H9 (cell line): ENCODE results near the gene SEL1L2. TPM values are rescaled to one million over a fixed set of nuclear protein-coding genes. Genes with fewer than 3 reads are reported as not detected.

Experiments used
- DNase-seq: peaks from one replicate; pipeline ENCODE4 v3.0.0-alpha.2; 2017
- H2AFZ ChIP-seq: one replicate; pipeline ENCODE4 v1.6.1; 2013; ENCODE audit warnings: mild to moderate bottlenecking, low read length, control low read depth, moderate library complexity
- H2AK5ac ChIP-seq: 2 replicates; pipeline ENCODE4 v1.6.1; 2013; ENCODE audit warnings: low read length, control low read depth, mixed read lengths; ENCODE audit not compliant: insufficient read length
- H2BK120ac ChIP-seq: one replicate; pipeline ENCODE4 v1.6.1; 2013; ENCODE audit warnings: low read depth, mild to moderate bottlenecking, low read length, control low read depth, inconsistent platforms; ENCODE audit not compliant: poor library complexity, severe bottlenecking
- H2BK12ac ChIP-seq: 2 replicates; pipeline ENCODE4 v1.6.1; 2013; ENCODE audit warnings: low read length, control low read depth, mixed read lengths, low read depth; ENCODE audit not compliant: insufficient read length
- H2BK15ac ChIP-seq: 2 replicates; pipeline ENCODE4 v1.6.1; 2013; ENCODE audit warnings: low read depth, low read length, control low read depth
- H2BK20ac ChIP-seq: one replicate; pipeline ENCODE4 v1.6.1; 2013; ENCODE audit warnings: low read depth, mild to moderate bottlenecking, low read length, control low read depth, inconsistent platforms; ENCODE audit not compliant: poor library complexity, severe bottlenecking
- H2BK5ac ChIP-seq: 2 replicates; pipeline ENCODE4 v1.6.1; 2013; ENCODE audit warnings: low read length, control low read depth, mixed read lengths; ENCODE audit not compliant: insufficient read length
- H3K14ac ChIP-seq: 2 replicates; pipeline ENCODE4 v1.6.1; 2013; ENCODE audit warnings: low read length, control low read depth; ENCODE audit not compliant: insufficient read depth
- H3K18ac ChIP-seq: 2 replicates; pipeline ENCODE4 v1.6.1; 2013; ENCODE audit warnings: low read depth, mild to moderate bottlenecking, mixed read lengths, low read length, control low read depth; ENCODE audit not compliant: insufficient read length
- H3K23ac ChIP-seq: 2 replicates; pipeline ENCODE4 v1.6.1; 2013; ENCODE audit warnings: low read length, control low read depth, mixed read lengths, low read depth; ENCODE audit not compliant: insufficient read length
- H3K23me2 ChIP-seq: 2 replicates; pipeline ENCODE4 v1.6.1; 2013; ENCODE audit warnings: low read depth, mild to moderate bottlenecking, mixed read lengths, low read length, control low read depth; ENCODE audit not compliant: insufficient read length, poor library complexity, severe bottlenecking
- H3K27ac ChIP-seq: 2 replicates; pipeline ENCODE4 v1.5.1; 2013; ENCODE audit warnings: low read length, control low read depth, mixed read lengths, low read depth; ENCODE audit not compliant: insufficient read length
- H3K27me3 ChIP-seq: 2 replicates; pipeline ENCODE4 v1.6.1; 2013; ENCODE audit warnings: low read length, control low read depth, inconsistent platforms; ENCODE audit not compliant: insufficient read depth
- H3K4ac ChIP-seq: 2 replicates; pipeline ENCODE4 v1.6.1; 2013; ENCODE audit warnings: low read depth, mild to moderate bottlenecking, control low read depth, inconsistent platforms, low read length, moderate library complexity
- H3K4me1 ChIP-seq: 2 replicates; pipeline ENCODE4 v1.6.1; 2013; ENCODE audit warnings: low read length, control low read depth, inconsistent platforms; ENCODE audit not compliant: insufficient read depth
- H3K4me2 ChIP-seq: 2 replicates; pipeline ENCODE4 v1.6.1; 2013; ENCODE audit warnings: low read length, control low read depth, mixed read lengths; ENCODE audit not compliant: insufficient read length, insufficient read depth
- H3K56ac ChIP-seq: 2 replicates; pipeline ENCODE4 v1.6.1; 2013; ENCODE audit warnings: low read depth, mild to moderate bottlenecking, mixed read lengths, low read length, control low read depth; ENCODE audit not compliant: insufficient read length
- H3K79me1 ChIP-seq: 2 replicates; pipeline ENCODE4 v1.6.1; 2013; ENCODE audit warnings: low read depth, mild to moderate bottlenecking, moderate library complexity, low read length, control low read depth, inconsistent platforms; ENCODE audit not compliant: insufficient read depth, poor library complexity, severe bottlenecking
- H3K79me2 ChIP-seq: 2 replicates; pipeline ENCODE4 v1.6.1; 2013; ENCODE audit warnings: low read length, control low read depth, inconsistent platforms; ENCODE audit not compliant: insufficient read depth
- H3K9ac ChIP-seq: 2 replicates; pipeline ENCODE4 v1.6.1; 2013; ENCODE audit warnings: low read length, control low read depth, mixed read lengths; ENCODE audit not compliant: insufficient read length; ENCODE audit errors: extremely low read depth
- H3K9me3 ChIP-seq: one replicate; pipeline ENCODE4 v1.6.1; 2013; ENCODE audit warnings: low read depth, low read length, inconsistent platforms; ENCODE audit not compliant: control insufficient read depth
- H3T11ph ChIP-seq: one replicate; pipeline ENCODE4 v1.6.1; 2013; ENCODE audit warnings: mild to moderate bottlenecking, low read length, control low read depth, inconsistent platforms
- H4K20me1 ChIP-seq: one replicate; pipeline ENCODE4 v1.6.1; 2013; ENCODE audit not compliant: control insufficient read depth, insufficient read length, insufficient read depth
- H4K5ac ChIP-seq: 2 replicates; pipeline ENCODE4 v1.6.1; 2013; ENCODE audit warnings: low read depth, mild to moderate bottlenecking, mixed read lengths, low read length, control low read depth; ENCODE audit not compliant: insufficient read length
- H4K8ac ChIP-seq: replicated peaks from 2 replicates; pipeline ENCODE4 v1.6.1; 2013; ENCODE audit warnings: low read length, control low read depth, mixed read lengths, low read depth; ENCODE audit not compliant: insufficient read length
- H4K91ac ChIP-seq: 2 replicates; pipeline ENCODE4 v1.6.1; 2013; ENCODE audit warnings: low read depth, mild to moderate bottlenecking, moderate library complexity, mixed read lengths, low read length, control low read depth; ENCODE audit not compliant: insufficient read length
- H3K27ac Mint-ChIP-seq, 3 experiments: 2 replicates in 2 of 3; 3 replicates in 1 of 3; pipeline ENCODE4 v1.8.0; 2020 to 2021; ENCODE audit warnings: mixed read lengths in 3 of 3, mild to moderate bottlenecking in 1 of 3, moderate library complexity in 1 of 3
- H3K27me3 Mint-ChIP-seq: 2 replicates; pipeline ENCODE4 v1.8.0; 2021; ENCODE audit warnings: low read depth, mild to moderate bottlenecking, moderate library complexity, mixed read lengths
- H3K36me3 Mint-ChIP-seq, 3 experiments: 2 replicates in 2 of 3; 3 replicates in 1 of 3; pipeline ENCODE4 v1.8.0; 2020 to 2021; ENCODE audit warnings: low read depth in 3 of 3, mixed read lengths in 3 of 3; ENCODE audit not compliant: insufficient read depth in 1 of 3
- H3K4me1 Mint-ChIP-seq, 2 experiments: 2 replicates each; pipeline ENCODE4 v1.8.0; 2020; ENCODE audit warnings: mixed read lengths in 2 of 2
- H3K4me3 Mint-ChIP-seq, 2 experiments: 2 replicates in 1 of 2; 3 replicates in 1 of 2; pipeline ENCODE4 v1.8.0; 2020 to 2021; ENCODE audit warnings: mild to moderate bottlenecking in 2 of 2, mixed read lengths in 2 of 2, moderate library complexity in 1 of 2
- H3K9me3 Mint-ChIP-seq, 2 experiments: 2 replicates in 1 of 2; 3 replicates in 1 of 2; pipeline ENCODE4 v1.8.0; 2020; ENCODE audit warnings: mild to moderate bottlenecking in 2 of 2, mixed read lengths in 2 of 2, moderate library complexity in 1 of 2
- CTCF ChIP-seq: fragments of 200-600 bp; sonication (generic); conservative IDR thresholded peaks from 3 replicates; pipeline ENCODE4 v1.8.0; 2021; ENCODE audit warnings: antibody characterized with exemption, mild to moderate bottlenecking
- WGBS: extraction: QIAGEN DNeasy Blood & Tissue Kit; methylation state at CpG from one replicate; pipeline ENCODE4 v1.1.7; 2013; ENCODE audit warnings: missing lambda C conversion rate, low lambda C conversion rate, mixed read lengths; ENCODE audit not compliant: insufficient read length; ENCODE audit errors: extremely low coverage; 5-methylcytosine and 5-hydroxymethylcytosine counted together
- total RNA-seq: library from RNA; stranded (reverse); gene quantifications from 2 replicates; pipeline ENCODE4 v1.2.1, GENCODE V29; 2021

The SEL1L2 gene
- total RNA-seq, 1 experiment from 2014 or later = not detected

GRCh38 chr20:13857304-13857703 is 133.1 kb downstream of the SEL1L2 start:
- H3K14ac ChIP-seq = no peak overlapping the region
- Mint-ChIP-seq H3K4me3 (no peak overlapping the region), H3K9me3 (no peaks in the 10 kb centered on the region), H3K36me3 (no peaks in the 10 kb centered on the region), H3K4me1 (peaks cover 8 to 9% of the 10 kb centered on the region in 2 experiments), H3K27me3 (no peaks in the 10 kb centered on the region), H3K27ac (no peak overlapping the region)
- no peak overlapping the region for H3K9ac ChIP-seq
- H4K5ac ChIP-seq = no peak overlapping the region
- H3K79me2 ChIP-seq = no peaks in the 10 kb centered on the region
- no peaks in the 10 kb centered on the region for H3K4me1 ChIP-seq
- H3K4me2 ChIP-seq = no peak overlapping the region
- no peak overlapping the region for H2BK5ac ChIP-seq
- no peak overlapping the region for H3T11ph ChIP-seq
- WGBS = no CpG with 5 or more reads among the region's 3 CpGs
- no peaks in the 10 kb centered on the region for H3K79me1 ChIP-seq
- no peak overlapping the region for H2BK15ac ChIP-seq
- no peak overlapping the region for H2AK5ac ChIP-seq
- no peak overlapping the region for H2BK12ac ChIP-seq
- no peaks in the 10 kb centered on the region for H3K9me3 ChIP-seq
- H3K18ac ChIP-seq = no peak overlapping the region
- no peak overlapping the region for H4K91ac ChIP-seq
- no peak overlapping the region for H4K8ac ChIP-seq
- no peak overlapping the region for H3K56ac ChIP-seq
- H2BK120ac ChIP-seq = no peak overlapping the region
- H3K23ac ChIP-seq = no peak overlapping the region
- no peak overlapping the region for H2BK20ac ChIP-seq
- H3K27me3 ChIP-seq = no peaks in the 10 kb centered on the region
- no peak overlapping the region for H2AFZ ChIP-seq
- H4K20me1 ChIP-seq = no peaks in the 10 kb centered on the region
- no peak for TF ChIP-seq CTCF
- H3K27ac ChIP-seq = no peak overlapping the region
- DNase-seq = no peak
- no peaks in the 10 kb centered on the region for H3K23me2 ChIP-seq
- no peak overlapping the region for H3K4ac ChIP-seq
